Activated naive CD8-positive, alpha-beta T cell (primary cell): ENCODE data around the gene GGNBP2.

Source experiments
- H3K27ac Mint-ChIP-seq: one replicate; pipeline ENCODE4 v1.8.0; 2021; ENCODE audit warnings: mixed read lengths
- H3K27me3 Mint-ChIP-seq: one replicate; pipeline ENCODE4 v1.8.0; 2021; ENCODE audit warnings: mixed read lengths
- H3K36me3 Mint-ChIP-seq: one replicate; pipeline ENCODE4 v1.8.0; 2021; ENCODE audit warnings: mixed read lengths
- H3K4me1 Mint-ChIP-seq: one replicate; pipeline ENCODE4 v1.8.0; 2021; ENCODE audit warnings: low read depth, mixed read lengths
- H3K4me3 Mint-ChIP-seq: one replicate; pipeline ENCODE4 v1.8.0; 2021; ENCODE audit warnings: mild to moderate bottlenecking, mixed read lengths
- H3K9me3 Mint-ChIP-seq: one replicate; pipeline ENCODE4 v1.8.0; 2021; ENCODE audit warnings: low read depth, mixed read lengths

GGNBP2 gene

DNA sequence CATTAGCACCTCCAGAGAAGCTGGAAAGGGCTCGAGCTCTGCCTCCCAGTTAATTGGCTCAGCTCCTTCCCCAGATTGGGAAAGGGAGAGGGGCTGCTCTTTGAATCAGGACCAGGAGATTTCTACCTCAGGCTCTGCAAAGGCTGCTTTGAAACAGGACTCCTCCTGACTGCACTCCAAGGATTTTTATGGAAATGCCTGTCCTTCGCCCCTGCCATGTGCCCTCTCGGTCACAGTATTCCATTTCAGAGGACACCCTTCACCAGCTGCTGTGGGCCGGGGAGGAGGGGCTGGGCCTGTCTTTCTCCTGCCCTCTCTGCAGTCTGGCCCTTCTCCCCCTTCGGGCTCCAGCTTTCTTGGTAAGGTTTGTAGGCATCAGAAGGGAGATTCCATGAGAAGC is 70.2 kb downstream of the GGNBP2 start:
- Mint-ChIP-seq H3K27ac (no peak overlapping the region), H3K27me3 (no peaks in the 10 kb centered on the region), H3K9me3 (no peaks in the 10 kb centered on the region), H3K36me3 (no peaks in the 10 kb centered on the region), H3K4me1 (no peaks in the 10 kb centered on the region), H3K4me3 (no peak overlapping the region)

DNA sequence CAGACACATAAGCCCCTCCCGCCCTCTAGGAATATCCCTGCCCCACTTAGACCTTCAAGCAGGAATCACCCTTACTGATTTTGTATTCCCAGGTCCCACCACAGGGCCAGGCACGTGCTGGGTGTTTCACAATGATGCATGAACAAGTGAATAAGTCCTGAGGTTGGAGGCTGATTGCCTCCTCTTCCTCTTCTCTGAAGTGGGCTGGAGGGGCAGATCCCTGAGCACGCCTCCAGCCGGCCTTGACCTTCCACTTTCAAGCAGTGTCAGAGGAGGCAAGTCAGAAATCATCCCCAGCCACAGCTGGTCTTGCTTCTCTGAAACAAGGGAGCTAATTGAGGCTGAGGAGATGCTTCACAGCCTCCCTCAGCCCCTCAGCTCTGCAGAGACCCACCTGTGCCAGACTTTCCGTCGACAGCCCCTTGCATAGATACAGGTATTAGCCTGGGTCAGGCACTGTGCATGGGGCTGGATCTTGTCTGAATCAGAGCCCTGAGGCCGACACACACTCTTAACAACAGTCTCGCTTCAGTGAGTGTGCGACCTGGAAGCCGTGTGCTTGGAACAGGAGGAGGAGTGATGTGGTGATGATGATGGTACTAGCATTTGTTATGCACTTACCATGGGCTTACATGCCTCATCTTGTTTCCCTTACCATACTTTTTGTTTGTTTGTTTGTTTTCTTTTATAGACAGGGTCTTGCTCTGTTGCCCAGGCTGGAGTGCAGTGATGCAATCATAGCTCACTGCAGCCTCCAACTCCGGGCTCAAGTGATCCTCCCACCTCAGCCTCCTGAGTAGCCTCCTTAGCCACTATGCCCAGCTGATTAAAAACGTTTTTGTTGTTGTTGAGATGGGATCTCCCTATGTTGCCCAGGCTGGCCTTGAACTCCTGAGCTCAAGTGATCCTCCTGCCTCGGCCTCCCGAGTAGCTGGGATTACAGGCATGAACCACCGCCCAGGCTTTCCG is 71.6 kb downstream of the GGNBP2 start:
- no peaks in the 10 kb centered on the region for H3K4me1 Mint-ChIP-seq
- no peak overlapping the region for H3K27ac Mint-ChIP-seq
- no peaks in the 10 kb centered on the region for H3K36me3 Mint-ChIP-seq
- H3K4me3 Mint-ChIP-seq: no peak overlapping the region
- H3K27me3 Mint-ChIP-seq: no peaks in the 10 kb centered on the region
- no peaks in the 10 kb centered on the region for H3K9me3 Mint-ChIP-seq

DNA sequence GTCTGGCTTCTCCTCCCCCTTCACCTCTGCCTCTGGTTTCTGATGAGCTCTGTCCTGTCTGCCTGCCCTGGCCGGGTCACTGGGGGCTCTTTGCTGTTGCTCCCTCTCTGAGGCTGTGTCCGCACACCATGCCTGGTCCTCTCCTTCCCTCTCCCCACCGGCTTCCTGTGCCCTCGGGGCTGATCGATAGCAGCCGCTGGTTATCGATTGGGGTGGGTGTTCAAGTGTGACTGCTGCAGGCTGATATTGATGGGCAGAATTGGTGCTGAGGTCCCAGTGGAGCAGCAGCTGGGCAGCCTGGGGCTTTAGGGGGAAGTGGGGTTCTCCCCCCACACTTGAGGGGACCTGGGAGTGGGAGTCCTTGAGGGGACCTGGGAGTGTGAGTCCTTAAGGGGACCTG is 73.1 kb downstream of the GGNBP2 start:
- Mint-ChIP-seq H3K4me3 (no peak overlapping the region), H3K4me1 (no peaks in the 10 kb centered on the region), H3K36me3 (no peaks in the 10 kb centered on the region), H3K9me3 (no peaks in the 10 kb centered on the region), H3K27me3 (no peaks in the 10 kb centered on the region), H3K27ac (no peak overlapping the region)

DNA sequence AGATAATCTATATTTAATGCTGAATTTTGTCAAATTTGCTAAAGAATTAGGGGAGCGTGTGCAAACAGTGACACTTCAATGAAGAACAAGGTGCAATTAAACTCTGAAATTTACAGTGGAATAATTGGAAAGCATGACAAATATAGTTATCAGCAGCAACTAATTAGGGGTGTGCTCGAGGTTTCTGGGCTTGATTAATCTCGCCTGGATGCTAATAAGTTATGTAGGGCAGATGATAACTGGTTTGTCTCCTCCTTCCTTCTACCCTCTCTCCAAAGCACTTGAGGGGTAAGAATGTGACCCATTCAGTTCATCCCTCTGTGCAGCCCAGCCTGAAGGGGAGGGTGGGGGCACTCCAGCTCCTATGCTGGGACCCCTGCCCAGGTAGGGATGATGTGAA is 78.6 kb downstream of the GGNBP2 start:
- H3K4me3 Mint-ChIP-seq: no peak overlapping the region
- no peaks in the 10 kb centered on the region for H3K9me3 Mint-ChIP-seq
- no peaks in the 10 kb centered on the region for H3K27me3 Mint-ChIP-seq
- no peak overlapping the region for H3K27ac Mint-ChIP-seq
- no peaks in the 10 kb centered on the region for H3K4me1 Mint-ChIP-seq
- H3K36me3 Mint-ChIP-seq: no peaks in the 10 kb centered on the region

DNA sequence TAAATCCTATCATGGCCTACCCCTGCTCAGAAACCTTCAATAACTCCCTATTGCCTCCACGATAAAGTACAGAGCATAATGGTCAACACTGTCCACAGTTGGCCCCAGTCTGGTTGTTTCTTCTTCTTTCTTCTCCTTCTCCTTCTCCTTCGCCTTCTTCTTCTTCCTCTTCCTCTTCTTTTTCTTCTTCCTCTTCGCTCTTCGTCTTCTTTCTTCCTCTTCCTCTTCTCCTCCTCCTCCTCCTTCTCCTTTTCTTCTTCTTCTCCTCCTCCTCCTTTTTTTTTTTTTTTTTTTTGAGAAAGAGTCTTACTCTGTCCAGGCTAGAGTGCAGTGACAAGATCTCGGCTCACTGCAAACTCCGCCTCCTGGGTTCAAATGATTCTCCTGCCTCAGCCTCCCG is 80.5 kb downstream of the GGNBP2 start:
- H3K27me3 Mint-ChIP-seq: no peaks in the 10 kb centered on the region
- H3K9me3 Mint-ChIP-seq: no peaks in the 10 kb centered on the region
- H3K36me3 Mint-ChIP-seq: no peaks in the 10 kb centered on the region
- H3K27ac Mint-ChIP-seq: no peak overlapping the region
- H3K4me3 Mint-ChIP-seq: no peak overlapping the region
- H3K4me1 Mint-ChIP-seq: no peaks in the 10 kb centered on the region

DNA sequence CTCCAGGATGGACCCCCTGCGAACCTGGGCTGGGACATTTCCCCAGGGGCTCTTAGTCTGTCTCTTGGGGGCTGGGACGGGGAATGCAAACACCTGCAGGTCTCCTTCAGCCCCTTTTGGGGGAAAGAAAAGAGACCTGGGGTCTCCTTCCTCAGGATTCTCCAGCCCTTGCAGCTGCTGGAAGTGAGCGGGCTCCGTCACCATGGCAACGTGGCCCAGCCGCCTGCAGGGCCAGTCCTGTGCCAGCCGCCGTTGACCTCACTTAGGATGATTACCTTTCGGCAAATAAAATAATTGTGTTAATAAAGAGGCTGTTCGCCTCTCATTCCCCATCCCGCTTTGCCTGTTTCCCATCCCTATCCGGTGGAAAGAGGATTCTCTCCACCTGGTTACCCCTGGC is 82.4 kb downstream of the GGNBP2 start:
- no peaks in the 10 kb centered on the region for H3K4me1 Mint-ChIP-seq

DNA sequence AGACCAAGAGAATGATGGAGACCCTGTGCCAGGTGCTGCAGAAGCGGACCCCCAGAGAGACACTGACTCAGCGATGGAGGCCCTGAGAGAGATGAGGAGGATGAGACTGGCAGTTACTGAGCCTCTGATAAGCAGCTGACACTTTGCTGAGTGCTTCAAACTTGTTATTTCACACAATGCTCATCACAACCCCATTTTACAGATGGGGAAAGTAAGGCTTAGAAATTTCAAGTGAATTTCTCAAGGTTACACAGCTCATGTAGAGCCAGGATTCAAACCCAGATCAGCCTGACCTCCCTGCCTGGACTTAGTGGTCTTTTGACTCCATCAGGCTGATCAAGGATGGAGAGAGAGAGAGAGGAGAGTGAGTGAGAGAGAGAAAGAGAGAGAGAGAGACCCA is 83.9 kb downstream of the GGNBP2 start:
- Mint-ChIP-seq H3K27ac (no peak overlapping the region), H3K36me3 (no peaks in the 10 kb centered on the region), H3K4me3 (no peak overlapping the region), H3K4me1 (no peaks in the 10 kb centered on the region), H3K27me3 (no peaks in the 10 kb centered on the region), H3K9me3 (no peaks in the 10 kb centered on the region)

More for the DNA sequence above, 82.4 kb downstream of the GGNBP2 start:
- Mint-ChIP-seq H3K27me3 (no peaks in the 10 kb centered on the region), H3K36me3 (no peaks in the 10 kb centered on the region), H3K9me3 (no peaks in the 10 kb centered on the region), H3K27ac (no peak overlapping the region), H3K4me3 (no peak overlapping the region)

DNA sequence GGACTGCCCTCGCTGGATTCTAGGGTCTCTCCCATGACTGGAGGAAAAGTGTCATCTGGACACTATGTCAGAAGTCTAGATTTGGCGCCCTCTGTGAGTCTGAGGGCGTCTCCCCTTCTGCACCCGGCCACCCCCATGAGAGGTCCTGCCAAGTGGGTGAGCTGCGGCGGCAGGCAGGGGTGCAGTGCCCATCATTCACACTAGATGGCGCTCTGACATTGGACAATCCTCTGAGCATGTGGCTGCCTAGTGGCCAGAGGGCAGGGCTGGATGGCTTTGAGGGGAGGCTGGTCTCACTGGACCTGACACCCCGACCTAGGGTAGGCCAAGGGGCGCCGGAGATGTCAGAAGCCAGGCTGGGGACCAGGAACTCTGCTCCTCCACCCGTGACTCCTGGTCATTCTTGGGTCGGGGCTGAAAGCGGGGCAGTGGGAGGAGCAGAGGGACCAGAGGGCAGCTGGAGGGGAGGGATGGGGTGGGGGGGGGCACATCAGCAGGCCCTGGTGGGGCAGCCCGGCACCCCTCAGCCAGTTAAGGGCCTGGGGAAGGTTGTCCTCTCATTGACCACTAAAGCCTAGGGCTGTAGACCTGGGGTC is 84.6 kb downstream of the GGNBP2 start:
- Mint-ChIP-seq H3K27ac (no peak overlapping the region), H3K36me3 (no peaks in the 10 kb centered on the region), H3K27me3 (no peaks in the 10 kb centered on the region), H3K4me1 (no peaks in the 10 kb centered on the region), H3K4me3 (no peak overlapping the region), H3K9me3 (no peaks in the 10 kb centered on the region)

DNA sequence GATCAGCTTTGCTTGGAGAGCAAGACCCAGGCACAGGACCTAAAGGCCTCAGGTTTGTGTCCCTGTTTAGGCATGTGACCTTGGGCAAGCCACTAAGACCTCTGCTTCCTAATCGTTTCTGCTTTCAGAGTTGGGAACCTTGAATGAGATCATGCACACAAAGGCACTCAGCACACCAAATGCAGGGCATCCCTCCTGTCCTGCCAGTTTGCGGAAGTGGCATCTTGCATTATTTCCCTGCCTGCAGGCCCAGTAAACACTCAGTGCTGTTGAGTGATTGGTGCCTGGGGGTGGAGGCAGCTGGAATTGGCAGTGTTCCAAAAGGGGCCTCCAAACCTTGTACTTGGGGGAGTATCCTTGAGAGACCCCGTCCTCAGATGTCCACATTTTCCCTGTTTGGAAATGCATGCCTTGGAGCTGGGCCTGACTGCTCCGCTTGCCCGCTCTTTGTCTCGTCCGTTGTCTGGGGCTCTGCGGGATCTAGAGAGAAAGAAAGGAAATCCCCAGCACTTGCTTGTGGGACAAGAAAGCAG is 85.3 kb downstream of the GGNBP2 start:
- Mint-ChIP-seq H3K4me3 (no peak overlapping the region), H3K27me3 (no peaks in the 10 kb centered on the region), H3K36me3 (no peaks in the 10 kb centered on the region), H3K9me3 (no peaks in the 10 kb centered on the region), H3K27ac (no peak overlapping the region), H3K4me1 (no peaks in the 10 kb centered on the region)

DNA sequence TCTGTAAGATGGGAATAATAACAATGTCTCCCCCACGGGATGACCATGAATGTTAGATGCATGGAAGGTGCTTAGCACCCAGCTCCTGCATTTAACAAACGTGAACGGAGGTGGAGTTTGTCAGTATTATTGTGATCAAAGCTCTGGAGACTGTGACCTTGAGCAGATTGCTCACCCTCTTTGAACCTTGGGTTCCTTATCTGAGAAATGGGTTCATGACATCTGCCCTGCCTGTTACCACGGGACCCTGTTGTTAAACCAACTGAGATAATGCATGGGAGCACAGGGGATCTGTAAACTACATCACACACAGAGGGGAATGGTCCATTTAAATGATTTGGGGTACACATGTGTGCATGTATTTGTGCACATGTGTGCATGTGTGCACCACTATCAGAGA is 86.3 kb downstream of the GGNBP2 start:
- Mint-ChIP-seq H3K36me3 (no peaks in the 10 kb centered on the region), H3K27me3 (no peaks in the 10 kb centered on the region), H3K9me3 (no peaks in the 10 kb centered on the region), H3K4me1 (no peaks in the 10 kb centered on the region), H3K4me3 (no peak overlapping the region), H3K27ac (no peak overlapping the region)

DNA sequence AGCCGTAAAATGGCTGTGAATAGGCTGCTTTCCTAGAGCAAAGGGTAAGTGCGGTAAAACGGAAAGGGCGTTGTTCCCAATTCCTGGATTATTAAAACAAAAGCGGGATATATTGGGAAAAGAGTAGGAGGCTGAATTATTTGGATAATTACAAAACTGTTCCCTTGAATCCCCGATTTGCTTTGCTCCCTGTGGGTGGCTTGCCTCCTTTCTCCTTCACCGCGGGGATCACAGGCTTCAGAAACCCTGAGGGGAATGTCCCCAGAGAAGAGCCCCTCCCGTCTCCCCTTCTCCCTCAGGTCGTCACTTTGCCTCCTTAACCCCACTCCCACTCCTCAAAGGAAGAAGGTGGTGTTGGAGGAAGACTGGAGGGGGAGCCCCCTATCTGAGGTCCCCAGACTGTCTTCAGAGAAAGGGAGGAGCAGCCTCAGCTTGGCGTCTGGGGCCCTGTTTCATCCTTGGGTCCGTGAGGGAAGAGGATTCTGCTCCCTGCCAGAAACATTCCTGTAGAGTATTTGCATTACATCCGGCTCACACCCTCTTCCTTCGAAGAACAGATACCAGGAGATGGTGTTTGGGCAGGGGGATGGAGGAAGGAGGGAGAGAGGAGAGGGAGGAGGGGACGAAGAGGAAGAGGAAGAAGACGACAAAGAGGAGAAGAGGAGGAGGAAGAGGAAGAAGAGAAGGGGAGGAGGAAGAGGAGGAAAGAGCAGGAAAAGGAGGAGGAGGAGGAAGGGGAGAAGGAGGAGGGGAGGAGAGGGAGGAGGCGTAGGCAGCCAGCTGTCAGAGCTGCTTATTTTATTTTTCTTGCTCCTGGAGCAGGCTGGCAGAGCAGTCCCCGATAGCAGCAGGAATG is 88.4 kb downstream of the GGNBP2 start:
- Mint-ChIP-seq H3K27me3 (no peaks in the 10 kb centered on the region), H3K27ac (no peak overlapping the region), H3K4me1 (no peaks in the 10 kb centered on the region), H3K36me3 (no peaks in the 10 kb centered on the region), H3K4me3 (no peak overlapping the region), H3K9me3 (no peaks in the 10 kb centered on the region)
